HG03521 (cell line): Measurements from ENCODE around the gene SLC9A7.

Source experiments
- ATAC-seq: cut with Tn5 transposase; IDR thresholded peaks from one replicate; pipeline ENCODE4 v1.9.1; 2021; ENCODE audit warnings: mild to moderate bottlenecking, moderate library complexity; ENCODE audit not compliant: unreplicated experiment

Gene SLC9A7

DNA sequence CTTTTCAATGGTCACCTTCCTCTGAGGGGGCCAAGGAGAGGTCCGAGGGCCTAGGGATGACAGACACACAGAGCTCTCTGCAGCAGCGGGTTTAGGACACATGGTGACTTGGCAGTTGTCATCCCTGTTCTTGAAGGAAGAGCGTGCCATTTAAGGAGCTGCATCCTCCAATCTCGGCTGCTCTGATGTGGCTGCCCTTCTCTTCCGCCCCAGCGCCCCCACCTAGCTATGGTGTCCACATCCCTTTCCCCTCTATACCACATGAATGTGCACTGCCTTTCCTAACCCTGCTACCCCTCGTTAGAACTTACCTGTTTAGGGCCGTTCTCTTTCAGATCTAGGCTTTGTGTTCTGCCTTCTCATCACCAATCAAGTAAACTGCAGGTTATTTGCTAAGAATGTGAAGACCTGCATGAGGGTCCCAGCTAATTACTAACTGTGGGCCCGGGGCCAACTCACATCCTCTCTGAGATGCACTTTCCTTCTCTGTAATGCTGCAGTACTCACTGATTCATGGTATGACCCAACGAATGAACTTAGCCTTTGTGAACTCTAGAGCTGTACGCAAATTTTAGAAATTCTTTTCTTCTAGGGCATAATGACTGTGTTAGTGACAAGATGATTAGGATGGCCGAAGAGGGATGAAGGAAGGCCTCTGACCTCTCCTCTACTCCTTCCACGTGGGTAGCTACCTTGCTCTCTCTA, 147.1 kb downstream of the SLC9A7 start:
- no peak for ATAC-seq

GRCh38 chrX:46610070-46610658, 148.8 kb downstream of the SLC9A7 start:
- no peak for ATAC-seq

- ATAC-seq, result no peak
Measured at GRCh38 chrX:46607916-46608315, 151.0 kb downstream of the SLC9A7 start.

GRCh38 chrX:46602468-46603102, 156.3 kb downstream of the SLC9A7 start:
- ATAC-seq, result no peak

- no peak for ATAC-seq
Measured at GRCh38 chrX:46601283-46601682, 157.6 kb downstream of the SLC9A7 start.

GRCh38 chrX:46599051-46599560, 159.8 kb downstream of the SLC9A7 start:
- ATAC-seq, result no peak

GRCh38 chrX:46597771-46598170, 161.1 kb downstream of the SLC9A7 start:
- no peak for ATAC-seq

GRCh38 chrX:46597208-46597607, 161.7 kb downstream of the SLC9A7 start:
- no peak for ATAC-seq

- ATAC-seq, result no peak
Measured at GRCh38 chrX:46595084-46595483, 163.8 kb downstream of the SLC9A7 start.

DNA sequence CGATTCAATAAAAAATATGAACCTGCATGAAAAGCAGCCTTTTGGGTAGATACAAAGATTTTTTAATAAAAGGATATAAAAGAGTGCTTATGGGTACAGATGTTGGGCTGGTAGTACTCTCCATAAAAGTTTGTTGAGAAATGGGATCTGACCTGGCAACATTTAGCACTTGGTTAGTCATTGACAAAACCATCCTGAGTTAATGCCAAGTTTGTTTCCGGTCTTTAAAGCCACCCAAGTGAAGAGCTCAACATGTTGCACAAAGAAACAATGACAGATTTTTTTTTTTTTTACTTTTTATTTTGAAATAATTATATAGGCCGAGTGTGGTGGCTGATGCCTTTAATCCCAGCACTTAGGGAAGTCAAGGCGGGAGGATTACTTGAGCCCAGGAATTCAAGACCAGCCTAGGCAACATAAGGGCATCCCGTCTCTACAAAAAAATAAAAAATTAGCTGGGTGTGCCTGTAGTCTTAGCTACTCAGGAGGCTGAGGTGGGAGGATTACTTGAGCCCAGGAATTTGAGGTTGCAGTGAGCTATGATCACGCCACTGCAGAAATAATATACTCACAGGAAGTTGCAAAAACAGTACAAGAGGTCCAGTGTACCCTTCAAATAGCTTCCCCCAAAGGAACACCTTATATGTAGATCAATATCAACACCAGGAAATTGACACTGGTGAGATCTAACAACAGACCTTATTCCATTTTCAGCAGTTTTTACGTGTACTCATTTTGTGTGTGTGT, 168.8 kb downstream of the SLC9A7 start:
- no peak for ATAC-seq

GRCh38 chrX:46588263-46588662, 170.7 kb downstream of the SLC9A7 start:
- ATAC-seq, result no peak

DNA sequence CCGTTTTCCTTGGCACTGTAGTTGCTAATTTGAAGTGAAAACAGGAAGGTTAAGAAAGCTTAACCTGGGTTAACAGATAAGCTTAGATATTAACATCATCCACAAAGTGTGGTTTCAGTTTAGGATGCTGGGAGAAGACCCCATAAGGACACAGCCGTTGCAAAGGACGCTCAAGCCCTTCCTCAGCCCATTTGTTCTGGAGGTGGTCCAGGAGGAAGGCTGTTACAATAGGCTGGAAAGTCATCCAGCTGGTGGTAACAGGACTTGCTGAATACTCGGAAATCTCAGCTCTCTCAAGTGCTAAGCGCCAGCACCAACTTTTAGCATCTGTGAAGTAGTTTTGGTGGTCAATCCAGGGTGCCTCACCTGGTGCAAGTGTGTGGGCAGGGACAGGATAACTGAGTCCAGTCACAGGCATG, 171.2 kb downstream of the SLC9A7 start:
- no peak for ATAC-seq

DNA sequence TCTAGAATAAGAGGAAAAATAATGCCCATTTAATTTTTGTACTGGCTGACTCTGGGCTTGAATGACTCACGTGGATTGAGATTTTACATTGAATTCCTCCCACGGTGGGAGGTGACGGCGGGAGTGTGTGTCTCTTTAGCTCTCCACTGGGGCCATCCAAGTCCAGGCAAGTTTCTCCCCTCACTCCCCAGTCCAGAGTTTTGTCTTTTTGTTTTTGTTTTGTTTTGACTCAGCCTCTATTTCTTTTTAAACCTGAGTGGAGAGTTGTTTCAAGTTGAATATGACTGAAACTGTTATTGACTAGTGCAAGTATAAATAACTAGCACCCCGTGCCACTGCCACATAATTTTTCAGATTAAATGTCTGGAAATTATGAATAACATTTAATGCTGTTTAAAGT, 171.8 kb downstream of the SLC9A7 start:
- ATAC-seq, result peak; percentile 71

GRCh38 chrX:46584736-46585135, 174.2 kb downstream of the SLC9A7 start:
- no peak for ATAC-seq

DNA sequence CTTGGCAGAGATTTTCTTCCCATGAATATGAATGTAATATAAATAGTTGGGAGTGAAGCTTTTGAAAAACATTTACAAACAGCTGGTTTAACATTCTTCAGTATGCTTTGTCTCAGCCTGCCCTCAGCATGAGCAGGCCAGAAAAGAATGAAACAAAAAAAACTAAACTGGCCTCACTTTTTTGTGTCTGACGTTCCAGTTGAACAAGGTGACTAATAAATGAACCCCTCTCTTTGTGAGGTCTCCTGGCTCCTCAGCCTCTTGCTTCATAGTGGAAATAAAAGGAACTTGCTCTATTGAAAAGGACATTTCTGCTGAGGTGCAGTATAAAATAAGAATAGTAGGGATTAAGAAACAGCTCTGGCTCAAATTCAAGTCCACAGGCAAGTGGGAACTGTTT, 176.0 kb downstream of the SLC9A7 start:
- no peak for ATAC-seq

- no peak for ATAC-seq
Measured at GRCh38 chrX:46582325-46582724, 176.6 kb downstream of the SLC9A7 start.

DNA sequence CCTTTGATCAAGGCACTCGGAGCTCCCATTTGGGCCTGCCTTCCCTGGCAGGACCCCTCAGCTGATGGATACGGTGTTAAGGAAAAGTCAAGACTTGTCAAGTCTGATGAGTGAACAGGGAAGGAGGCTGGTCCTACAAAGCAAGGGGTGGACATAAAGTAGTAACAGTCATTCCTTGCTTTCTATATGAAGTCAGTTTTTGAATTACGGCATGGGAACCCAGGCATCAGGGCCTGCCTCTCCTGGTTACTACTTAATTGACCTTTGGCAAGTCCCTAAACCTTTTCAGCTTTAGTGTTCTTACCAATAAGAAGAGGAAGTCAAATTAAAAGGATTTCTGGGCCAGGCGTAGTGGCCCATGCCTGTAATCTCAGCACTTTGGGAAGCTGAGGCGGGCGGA, 178.3 kb downstream of the SLC9A7 start:
- no peak for ATAC-seq

GRCh38 chrX:46579250-46579649, 179.7 kb downstream of the SLC9A7 start:
- no peak for ATAC-seq

GRCh38 chrX:46577221-46578005, 181.5 kb downstream of the SLC9A7 start:
- no peak for ATAC-seq

DNA sequence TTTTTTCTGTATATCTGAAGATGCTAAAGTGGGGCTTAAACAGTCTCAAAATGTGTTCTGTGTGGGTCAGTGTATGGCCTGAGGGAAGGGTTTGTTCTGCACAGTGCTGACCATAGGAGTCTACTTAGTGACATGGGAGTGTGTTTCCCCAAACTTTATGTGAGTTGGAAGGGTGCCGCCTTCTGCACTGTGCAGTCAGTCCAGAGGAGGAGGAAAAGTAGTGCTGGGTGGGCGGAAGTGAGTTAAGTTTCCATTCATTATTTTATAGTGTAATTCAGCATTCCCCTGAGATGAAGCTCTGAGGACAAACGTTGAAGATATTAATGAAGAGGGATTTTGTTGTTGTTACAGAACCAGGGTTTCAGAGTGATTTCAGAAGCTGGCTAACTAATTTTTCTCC, 182.5 kb downstream of the SLC9A7 start:
- no peak for ATAC-seq

GRCh38 chrX:46575991-46576392, 182.9 kb downstream of the SLC9A7 start:
- ATAC-seq, result no peak
